Astrocyte (in vitro differentiated cells and primary cell): ENCODE results near the gene KCNQ1.

Source experiments
- CTCF ChIP-seq: IDR thresholded peaks from 2 replicates; pipeline ENCODE4 v1.5.1; 2011; ENCODE audit warnings: low read depth, mild to moderate bottlenecking, inconsistent platforms, low read length, moderate library complexity; ENCODE audit not compliant: insufficient read depth
- EZH2 ChIP-seq: IDR thresholded peaks from 2 replicates; pipeline ENCODE4 v1.6.1; 2012; ENCODE audit warnings: mild to moderate bottlenecking, low read length, inconsistent platforms; ENCODE audit not compliant: insufficient read depth

- TF ChIP-seq CTCF (no peak), EZH2 (no peak)
Measured at GRCh38 chr11:2513441-2513840, 68.6 kb downstream of the KCNQ1 start.
